ENCODE data around the gene ELMO1.

GRCh38 chr7:37231613-37232012 lies 217.1 kb downstream of the ELMO1 start:
- no peak for TF ChIP-seq JUNB (IDR thresholded peaks at IDR 0.05)
- TF ChIP-seq CHD4 (IDR thresholded peaks at IDR 0.05): no peak
- TF ChIP-seq POLR2A (IDR thresholded peaks at IDR 0.05; ENCODE audit: low read depth, low read length): no peak
- TF ChIP-seq, protein P1, sequence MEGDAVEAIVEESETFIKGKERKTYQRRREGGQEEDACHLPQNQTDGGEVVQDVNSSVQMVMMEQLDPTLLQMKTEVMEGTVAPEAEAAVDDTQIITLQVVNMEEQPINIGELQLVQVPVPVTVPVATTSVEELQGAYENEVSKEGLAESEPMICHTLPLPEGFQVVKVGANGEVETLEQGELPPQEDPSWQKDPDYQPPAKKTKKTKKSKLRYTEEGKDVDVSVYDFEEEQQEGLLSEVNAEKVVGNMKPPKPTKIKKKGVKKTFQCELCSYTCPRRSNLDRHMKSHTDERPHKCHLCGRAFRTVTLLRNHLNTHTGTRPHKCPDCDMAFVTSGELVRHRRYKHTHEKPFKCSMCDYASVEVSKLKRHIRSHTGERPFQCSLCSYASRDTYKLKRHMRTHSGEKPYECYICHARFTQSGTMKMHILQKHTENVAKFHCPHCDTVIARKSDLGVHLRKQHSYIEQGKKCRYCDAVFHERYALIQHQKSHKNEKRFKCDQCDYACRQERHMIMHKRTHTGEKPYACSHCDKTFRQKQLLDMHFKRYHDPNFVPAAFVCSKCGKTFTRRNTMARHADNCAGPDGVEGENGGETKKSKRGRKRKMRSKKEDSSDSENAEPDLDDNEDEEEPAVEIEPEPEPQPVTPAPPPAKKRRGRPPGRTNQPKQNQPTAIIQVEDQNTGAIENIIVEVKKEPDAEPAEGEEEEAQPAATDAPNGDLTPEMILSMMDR (IDR thresholded peaks at IDR 0.05 in 2 of 3, conservative IDR thresholded peaks at IDR 0.05 in 1 of 3; ENCODE audit: control insufficient read depth in 2 of 3, extremely low read depth in 1 of 3, insufficient read depth in 1 of 3, low read depth in 3 of 3, low read length in 3 of 3): no peak
- no peak for TF ChIP-seq LARP7 (IDR thresholded peaks at IDR 0.05)
- TF ChIP-seq NRF1 (conservative IDR thresholded peaks at IDR 0.05; ENCODE audit: low read depth, low read length): no peak
- TF ChIP-seq, protein P2, sequence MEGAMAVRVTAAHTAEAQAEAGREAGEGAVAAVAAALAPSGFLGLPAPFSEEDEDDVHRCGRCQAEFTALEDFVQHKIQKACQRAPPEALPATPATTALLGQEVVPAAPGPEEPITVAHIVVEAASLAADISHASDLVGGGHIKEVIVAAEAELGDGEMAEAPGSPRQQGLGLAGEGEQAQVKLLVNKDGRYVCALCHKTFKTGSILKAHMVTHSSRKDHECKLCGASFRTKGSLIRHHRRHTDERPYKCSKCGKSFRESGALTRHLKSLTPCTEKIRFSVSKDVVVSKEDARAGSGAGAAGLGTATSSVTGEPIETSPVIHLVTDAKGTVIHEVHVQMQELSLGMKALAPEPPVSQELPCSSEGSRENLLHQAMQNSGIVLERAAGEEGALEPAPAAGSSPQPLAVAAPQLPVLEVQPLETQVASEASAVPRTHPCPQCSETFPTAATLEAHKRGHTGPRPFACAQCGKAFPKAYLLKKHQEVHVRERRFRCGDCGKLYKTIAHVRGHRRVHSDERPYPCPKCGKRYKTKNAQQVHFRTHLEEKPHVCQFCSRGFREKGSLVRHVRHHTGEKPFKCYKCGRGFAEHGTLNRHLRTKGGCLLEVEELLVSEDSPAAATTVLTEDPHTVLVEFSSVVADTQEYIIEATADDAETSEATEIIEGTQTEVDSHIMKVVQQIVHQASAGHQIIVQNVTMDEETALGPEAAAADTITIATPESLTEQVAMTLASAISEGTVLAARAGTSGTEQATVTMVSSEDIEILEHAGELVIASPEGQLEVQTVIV (IDR thresholded peaks at IDR 0.05; ENCODE audit: borderline replicate concordance, partially characterized antibody): no peak
- no peak for TF ChIP-seq BRCA1 (IDR thresholded peaks at IDR 0.05; ENCODE audit: low read depth, low read length)
- TF ChIP-seq FOXM1 (IDR thresholded peaks at IDR 0.05; ENCODE audit: low read depth, low read length): no peak
- TF ChIP-seq MXI1 (IDR thresholded peaks at IDR 0.05; ENCODE audit: low read depth, low read length): no peak
- TF ChIP-seq GABPA (IDR thresholded peaks at IDR 0.05; ENCODE audit: low read depth): no peak
- TF ChIP-seq RBBP5 (conservative IDR thresholded peaks at IDR 0.05): no peak

All from GM12878 (cell line).